Subcutaneous abdominal adipose tissue (tissue), 5 donors: Measurements from ENCODE around the gene PTPRD.

Experiments
- H3K27ac ChIP-seq: one replicate; pipeline ENCODE4 v1.7.0; 2013; ENCODE audit warnings: low read depth, mild to moderate bottlenecking, inconsistent platforms, low read length, moderate library complexity
- H3K27me3 ChIP-seq, 5 donors: one replicate each; pipeline ENCODE4 v1.7.0; 2013; ENCODE audit warnings: low read length in 5 of 5, inconsistent platforms in 1 of 5; ENCODE audit not compliant: control insufficient read depth in 5 of 5, insufficient read depth in 4 of 5
- H3K36me3 ChIP-seq, 5 donors: one replicate each; pipeline ENCODE4 v1.7.0; 2013; ENCODE audit warnings: low read length in 5 of 5; ENCODE audit not compliant: control insufficient read depth in 5 of 5, insufficient read depth in 5 of 5
- H3K4me1 ChIP-seq, 5 donors: one replicate each; pipeline ENCODE4 v1.7.0; 2013; ENCODE audit warnings: low read length in 5 of 5, mild to moderate bottlenecking in 3 of 5, moderate library complexity in 1 of 5; ENCODE audit not compliant: control insufficient read depth in 5 of 5, insufficient read depth in 5 of 5
- H3K4me3 ChIP-seq, 5 donors: one replicate each; pipeline ENCODE4 v1.7.0; 2013; ENCODE audit warnings: low read length in 5 of 5, low read depth in 1 of 5
- H3K9ac ChIP-seq, 5 donors: one replicate each; pipeline ENCODE4 v1.7.0; 2013; ENCODE audit warnings: low read length in 5 of 5, mild to moderate bottlenecking in 4 of 5, moderate library complexity in 3 of 5
- H3K9me3 ChIP-seq, 5 donors: one replicate each; pipeline ENCODE4 v1.7.0; 2013; ENCODE audit warnings: low read length in 5 of 5; ENCODE audit not compliant: control insufficient read depth in 5 of 5
- donor health status: healthy.
- donor health status: healthy.
- donor health status: healthy.
- donor health status: healthy.
- donor health status: healthy.

PTPRD gene

GRCh38 chr9:9670454-9670853 lies 942.3 kb downstream of the PTPRD start:
- Histone ChIP-seq H3K4me1 (no peaks in the 10 kb centered on the region), H3K9me3 (no peaks in the 10 kb centered on the region), H3K36me3 (no peaks in the 10 kb centered on the region), H3K4me3 (no peak overlapping the region), H3K27me3 (no peaks in the 10 kb centered on the region), H3K9ac (no peak overlapping the region), H3K27ac (no peak overlapping the region)

GRCh38 chr9:9645006-9645405 lies 967.8 kb downstream of the PTPRD start:
- Histone ChIP-seq H3K4me3 (no peak overlapping the region), H3K9me3 (no peaks in the 10 kb centered on the region), H3K27me3 (no peaks in the 10 kb centered on the region), H3K4me1 (no peaks in the 10 kb centered on the region), H3K9ac (no peak overlapping the region), H3K27ac (no peak overlapping the region), H3K36me3 (no peaks in the 10 kb centered on the region)

GRCh38 chr9:9631284-9631683 lies 981.5 kb downstream of the PTPRD start:
- Histone ChIP-seq H3K36me3 (no peaks in the 10 kb centered on the region), H3K4me3 (no peak overlapping the region), H3K9ac (no peak overlapping the region), H3K27ac (no peak overlapping the region), H3K9me3 (peaks cover 0 to 3% (median 0%) of the 10 kb centered on the region in 5 donors), H3K4me1 (no peaks in the 10 kb centered on the region), H3K27me3 (no peaks in the 10 kb centered on the region)

- H3K4me1 ChIP-seq: no peaks in the 10 kb centered on the region
- no peaks in the 10 kb centered on the region for H3K9me3 ChIP-seq
- H3K27me3 ChIP-seq: no peaks in the 10 kb centered on the region
These were observed 987.6 kb downstream of the PTPRD start for GRCh38 chr9:9625248-9625647.

GRCh38 chr9:9623506-9623905 lies 989.3 kb downstream of the PTPRD start:
- no peaks in the 10 kb centered on the region for H3K4me1 ChIP-seq
- H3K27me3 ChIP-seq: no peaks in the 10 kb centered on the region
- H3K4me3 ChIP-seq: no peak overlapping the region
- no peak overlapping the region for H3K27ac ChIP-seq
- no peaks in the 10 kb centered on the region for H3K36me3 ChIP-seq
- no peak overlapping the region for H3K9ac ChIP-seq
- H3K9me3 ChIP-seq: no peaks in the 10 kb centered on the region

More at GRCh38 chr9:9625248-9625647, 987.6 kb downstream of the PTPRD start:
- Histone ChIP-seq H3K9ac (no peak overlapping the region), H3K4me3 (no peak overlapping the region), H3K27ac (no peak overlapping the region), H3K36me3 (no peaks in the 10 kb centered on the region)

GRCh38 chr9:9621355-9621940 lies 991.4 kb downstream of the PTPRD start:
- no peaks in the 10 kb centered on the region for H3K36me3 ChIP-seq
- H3K27me3 ChIP-seq: no peaks in the 10 kb centered on the region
- H3K27ac ChIP-seq: no peak overlapping the region
- no peak overlapping the region for H3K9ac ChIP-seq
- no peaks in the 10 kb centered on the region for H3K4me1 ChIP-seq
- no peak overlapping the region for H3K4me3 ChIP-seq
- H3K9me3 ChIP-seq: no peaks in the 10 kb centered on the region

DNA sequence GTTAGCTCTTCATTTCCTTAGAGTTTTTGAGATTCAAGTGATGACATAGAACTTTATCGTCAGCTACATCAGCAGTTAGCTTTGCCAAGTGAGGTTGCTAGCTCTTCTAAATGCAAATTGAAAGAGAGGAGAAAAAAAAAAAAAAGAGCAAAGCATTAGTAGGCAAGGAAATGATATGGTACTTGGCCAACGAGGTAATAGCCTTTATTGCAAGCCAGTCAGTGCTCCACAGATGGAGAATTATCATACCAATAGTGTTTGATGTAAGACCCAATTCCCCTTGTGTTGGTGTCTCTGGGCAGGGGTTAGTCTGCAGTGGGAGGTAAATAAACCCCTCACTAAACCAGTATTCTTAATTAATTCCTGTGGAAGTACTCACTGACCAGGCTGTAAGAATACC lies 992.1 kb downstream of the PTPRD start:
- Histone ChIP-seq H3K9me3 (no peaks in the 10 kb centered on the region), H3K27me3 (no peaks in the 10 kb centered on the region), H3K9ac (no peak overlapping the region), H3K4me3 (no peak overlapping the region), H3K36me3 (no peaks in the 10 kb centered on the region), H3K27ac (no peak overlapping the region), H3K4me1 (no peaks in the 10 kb centered on the region)

- Histone ChIP-seq H3K4me1 (no peaks in the 10 kb centered on the region), H3K36me3 (no peaks in the 10 kb centered on the region), H3K27ac (no peak overlapping the region), H3K27me3 (no peaks in the 10 kb centered on the region), H3K9ac (no peak overlapping the region), H3K4me3 (no peak overlapping the region), H3K9me3 (no peaks in the 10 kb centered on the region)
These were observed 997.7 kb downstream of the PTPRD start for GRCh38 chr9:9615086-9615485.

GRCh38 chr9:9614607-9615006 lies 998.2 kb downstream of the PTPRD start:
- H3K9ac ChIP-seq: no peak overlapping the region

DNA sequence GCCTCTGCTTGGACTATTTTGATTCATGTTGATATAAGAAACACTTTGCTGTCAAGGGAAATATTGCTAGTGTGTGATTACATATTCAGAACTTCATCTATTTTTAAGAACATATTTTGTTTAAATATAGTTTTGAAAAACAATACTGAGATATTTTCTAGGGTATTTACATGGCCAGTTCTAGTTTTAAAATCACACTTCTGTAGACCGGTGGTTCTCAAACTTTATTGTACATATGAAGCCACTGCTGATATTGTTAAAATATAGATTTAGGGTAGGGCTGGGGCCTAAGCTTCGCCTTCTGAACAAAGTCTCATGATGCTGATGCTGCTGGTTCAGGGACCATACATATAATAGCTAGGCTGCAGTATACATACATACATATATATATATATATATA lies 1000.0 kb downstream of the PTPRD start:
- no peaks in the 10 kb centered on the region for H3K36me3 ChIP-seq
- H3K4me1 ChIP-seq: no peaks in the 10 kb centered on the region
- no peak overlapping the region for H3K27ac ChIP-seq

More at GRCh38 chr9:9614607-9615006, 998.2 kb downstream of the PTPRD start:
- no peak overlapping the region for H3K4me3 ChIP-seq
- no peaks in the 10 kb centered on the region for H3K4me1 ChIP-seq
- H3K36me3 ChIP-seq: no peaks in the 10 kb centered on the region
- no peak overlapping the region for H3K27ac ChIP-seq
- no peaks in the 10 kb centered on the region for H3K9me3 ChIP-seq
- no peaks in the 10 kb centered on the region for H3K27me3 ChIP-seq

DNA sequence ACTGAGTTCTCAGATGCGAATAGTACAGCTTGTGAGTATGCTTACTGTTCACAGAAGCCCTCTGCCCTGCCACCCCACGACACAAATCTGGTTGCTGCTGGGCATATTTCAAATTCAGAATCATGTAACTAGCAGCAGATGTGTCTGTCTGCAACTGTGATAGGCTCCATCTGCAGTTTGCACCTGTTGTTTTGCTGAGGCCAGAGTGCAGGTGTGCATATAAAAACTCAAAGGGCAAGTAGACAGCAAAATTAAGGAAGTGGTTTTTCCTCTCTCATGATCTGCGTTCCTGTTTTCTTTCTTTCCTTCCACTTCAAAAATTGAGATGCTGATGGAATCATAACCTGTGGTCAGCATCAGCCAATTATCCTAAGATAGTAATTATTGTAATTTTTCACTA lies 1000.5 kb downstream of the PTPRD start:
- Histone ChIP-seq H3K9me3 (no peaks in the 10 kb centered on the region), H3K27ac (no peak overlapping the region), H3K4me3 (no peak overlapping the region), H3K27me3 (no peaks in the 10 kb centered on the region), H3K36me3 (no peaks in the 10 kb centered on the region), H3K4me1 (no peaks in the 10 kb centered on the region), H3K9ac (no peak overlapping the region)

More for the DNA sequence above, 1000.0 kb downstream of the PTPRD start:
- no peak overlapping the region for H3K4me3 ChIP-seq
- no peaks in the 10 kb centered on the region for H3K27me3 ChIP-seq
- no peak overlapping the region for H3K9ac ChIP-seq
- H3K9me3 ChIP-seq: no peaks in the 10 kb centered on the region
